ENCODE results near the gene CRCP. TPM values are rescaled to one million over a fixed set of nuclear protein-coding genes. Genes with fewer than 3 reads are reported as not detected.

CRCP gene
- total RNA-seq, 2 donors from 2014 or later = 37.9 to 48.1 TPM

GRCh38 chr7:66076462-66077329, 38.0 kb upstream of the CRCP start:
- H3K9me3 ChIP-seq = no peaks in the 10 kb centered on the region
- no peaks in the 10 kb centered on the region for H3K4me1 ChIP-seq (replicated peaks)
- no peaks in the 10 kb centered on the region for H3K36me3 ChIP-seq
- 71% methylated on average over 11 of the region's 11 CpGs for WGBS
- no peak overlapping the region for H3K27ac ChIP-seq
- intact Hi-C loops (cut with DNase I) = no loop called here
- TF ChIP-seq POLR2AphosphoS5 (IDR thresholded peaks at IDR 0.05) = no peak
- no peak for TF ChIP-seq CTCF (IDR thresholded peaks at IDR 0.05)
- no peak for TF ChIP-seq POLR2A (IDR thresholded peaks at IDR 0.05)
- no peak for DNase-seq (ENCODE audit: low spot score)
- H3K4me3 ChIP-seq = peak overlapping the region; percentile 61 to 63
- no peaks in the 10 kb centered on the region for H3K27me3 ChIP-seq (replicated peaks; ENCODE audit: insufficient read depth)

- no peak overlapping the region for H3K4me3 ChIP-seq
These were observed 36.6 kb upstream of the CRCP start for GRCh38 chr7:66078067-66078466.

GRCh38 chr7:66082083-66082482, 32.6 kb upstream of the CRCP start:
- Histone ChIP-seq H3K27ac (no peak overlapping the region), H3K27me3 (replicated peaks; ENCODE audit: insufficient read depth) (no peaks in the 10 kb centered on the region), H3K4me3 (no peak overlapping the region), H3K4me1 (replicated peaks) (no peaks in the 10 kb centered on the region), H3K9me3 (no peaks in the 10 kb centered on the region), H3K36me3 (no peaks in the 10 kb centered on the region)
- TF ChIP-seq CTCF (IDR thresholded peaks at IDR 0.05) (no peak), POLR2A (IDR thresholded peaks at IDR 0.05) (no peak), POLR2AphosphoS5 (IDR thresholded peaks at IDR 0.05) (no peak)
- WGBS = 95% methylated on average over 6 of the region's 6 CpGs
- DNase-seq (ENCODE audit: low spot score) = no peak
- intact Hi-C loops (cut with DNase I) = no loop called here

More at GRCh38 chr7:66078067-66078466, 36.6 kb upstream of the CRCP start:
- no peak for DNase-seq (ENCODE audit: low spot score)
- TF ChIP-seq CTCF (IDR thresholded peaks at IDR 0.05) (no peak), POLR2A (IDR thresholded peaks at IDR 0.05) (no peak), POLR2AphosphoS5 (IDR thresholded peaks at IDR 0.05) (no peak)
- Histone ChIP-seq H3K36me3 (no peaks in the 10 kb centered on the region), H3K9me3 (no peaks in the 10 kb centered on the region), H3K27ac (no peak overlapping the region), H3K27me3 (replicated peaks; ENCODE audit: insufficient read depth) (no peaks in the 10 kb centered on the region), H3K4me1 (replicated peaks) (no peaks in the 10 kb centered on the region)
- 84% methylated on average over 5 of the region's 5 CpGs for WGBS
- intact Hi-C loops (cut with DNase I) = no loop called here

GRCh38 chr7:66082886-66083415, 31.7 kb upstream of the CRCP start:
- H3K27me3 ChIP-seq (replicated peaks; ENCODE audit: insufficient read depth) = no peaks in the 10 kb centered on the region
- H3K27ac ChIP-seq = no peak overlapping the region
- H3K36me3 ChIP-seq = no peaks in the 10 kb centered on the region
- no peaks in the 10 kb centered on the region for H3K9me3 ChIP-seq
- TF ChIP-seq CTCF (IDR thresholded peaks at IDR 0.05) (no peak), POLR2AphosphoS5 (IDR thresholded peaks at IDR 0.05) (no peak), POLR2A (IDR thresholded peaks at IDR 0.05) (no peak)
- 92% methylated on average over 16 of the region's 16 CpGs for WGBS
- no peak for DNase-seq (ENCODE audit: low spot score)
- no peaks in the 10 kb centered on the region for H3K4me1 ChIP-seq (replicated peaks)
- H3K4me3 ChIP-seq = no peak overlapping the region
- intact Hi-C loops (cut with DNase I) = no loop called here

- Histone ChIP-seq H3K4me3 (no peak overlapping the region), H3K36me3 (no peaks in the 10 kb centered on the region), H3K27ac (no peak overlapping the region), H3K27me3 (replicated peaks; ENCODE audit: insufficient read depth) (no peaks in the 10 kb centered on the region), H3K4me1 (replicated peaks) (no peaks in the 10 kb centered on the region), H3K9me3 (no peaks in the 10 kb centered on the region)
- WGBS = 89% methylated on average over 2 of the region's 2 CpGs
- no peak for DNase-seq (ENCODE audit: low spot score)
- no peak for TF ChIP-seq POLR2AphosphoS5 (IDR thresholded peaks at IDR 0.05)
- TF ChIP-seq CTCF (IDR thresholded peaks at IDR 0.05) = no peak
- TF ChIP-seq POLR2A (IDR thresholded peaks at IDR 0.05) = no peak
- intact Hi-C loops (cut with DNase I) = no loop called here
These were observed 31.0 kb upstream of the CRCP start for GRCh38 chr7:66083677-66084076.
